ENCODE results near the gene IQGAP1. TPM values are rescaled to one million over a fixed set of nuclear protein-coding genes. Genes with fewer than 3 reads are reported as not detected.

The IQGAP1 gene
- total RNA-seq, 1 experiment from 2014 or later = 72.4 TPM

- H3K9me3 ChIP-seq (ENCODE audit: control insufficient read depth, low read depth, low read length) = no peaks in the 10 kb centered on the region
- DNase-seq = no peak
- no peak overlapping the region for H4K8ac ChIP-seq (replicated peaks; ENCODE audit: insufficient read length, low read depth, low read length)
- no peak overlapping the region for H2AK5ac ChIP-seq (ENCODE audit: insufficient read length, low read length)
- H2BK5ac ChIP-seq (ENCODE audit: insufficient read length, low read length) = no peak overlapping the region
- H3T11ph ChIP-seq (ENCODE audit: low read length) = no peak overlapping the region
- H2AFZ ChIP-seq (ENCODE audit: low read length) = no peak overlapping the region
- no peaks in the 10 kb centered on the region; the same call in 1 of the 2 replicates for H3K4me1 ChIP-seq (ENCODE audit: insufficient read depth, low read length)
- H2BK12ac ChIP-seq (ENCODE audit: insufficient read length, low read depth, low read length) = no peak overlapping the region
- H3K9ac ChIP-seq (ENCODE audit: extremely low read depth, insufficient read length, low read length) = no peak overlapping the region
- no peak overlapping the region for H3K14ac ChIP-seq (ENCODE audit: insufficient read depth, low read length)
- no peaks in the 10 kb centered on the region for H3K79me1 ChIP-seq (ENCODE audit: insufficient read depth, low read depth, low read length, poor library complexity, severe bottlenecking)
- H3K23me2 ChIP-seq (ENCODE audit: insufficient read length, low read depth, low read length, poor library complexity, severe bottlenecking) = peaks cover 3% of the 10 kb centered on the region
- H3K4ac ChIP-seq (ENCODE audit: low read depth, low read length) = no peak overlapping the region
- Mint-ChIP-seq H3K27me3 (ENCODE audit: low read depth) (no peaks in the 10 kb centered on the region), H3K9me3 (no peaks in the 10 kb centered on the region), H3K36me3 (ENCODE audit: insufficient read depth in 1 of 3, low read depth in 3 of 3) (peaks cover 0 to 6% (median 0%) of the 10 kb centered on the region in 3 experiments; a peak in 4 of 7 replicates), H3K4me3 (no peak overlapping the region), H3K4me1 (peaks cover 13 to 17% of the 10 kb centered on the region in 2 experiments), H3K27ac (peak overlapping the region in 2 of 3 experiments; percentile 56 to 64; a peak in 1 of 7 replicates)
- H3K27me3 ChIP-seq (ENCODE audit: insufficient read depth, low read length) = no peaks in the 10 kb centered on the region
- H3K23ac ChIP-seq (ENCODE audit: insufficient read length, low read depth, low read length) = no peak overlapping the region
- WGBS (ENCODE audit: extremely low coverage, insufficient read length, low lambda C conversion rate) = no CpG with 5 or more reads among the region's 2 CpGs
- H3K79me2 ChIP-seq (ENCODE audit: insufficient read depth, low read length) = no peaks in the 10 kb centered on the region
- no peak overlapping the region for H3K27ac ChIP-seq (ENCODE audit: insufficient read length, low read depth, low read length)
- H3K56ac ChIP-seq (ENCODE audit: insufficient read length, low read depth, low read length) = no peak overlapping the region
- no peak for TF ChIP-seq CTCF (conservative IDR thresholded peaks at IDR 0.05)
- no peak overlapping the region for H2BK15ac ChIP-seq (ENCODE audit: low read depth, low read length)
- H2BK120ac ChIP-seq (ENCODE audit: low read depth, low read length, poor library complexity, severe bottlenecking) = no peak overlapping the region
- H3K18ac ChIP-seq (ENCODE audit: insufficient read length, low read depth, low read length) = no peak overlapping the region
- H4K91ac ChIP-seq (ENCODE audit: insufficient read length, low read depth, low read length) = no peak overlapping the region
- no peak overlapping the region for H2BK20ac ChIP-seq (ENCODE audit: low read depth, low read length, poor library complexity, severe bottlenecking)
- H4K20me1 ChIP-seq (ENCODE audit: control insufficient read depth, insufficient read depth, insufficient read length) = no peaks in the 10 kb centered on the region
- no peak overlapping the region for H4K5ac ChIP-seq (ENCODE audit: insufficient read length, low read depth, low read length)
- H3K4me2 ChIP-seq (ENCODE audit: insufficient read depth, insufficient read length, low read length) = no peak overlapping the region
These were observed 25.2 kb upstream of the IQGAP1 start for GRCh38 chr15:90362936-90363212.

All from H9 (cell line).